Epithelial cell of prostate (primary cell): ENCODE results near the gene IFIT5.
"Not testable (repeated sequence)": the region's sequence is repeated elsewhere in the genome, so short reads cannot be mapped to it uniquely, and the experiment has no call there.

Experiments used
- DNase-seq: peaks from one replicate; pipeline ENCODE4 v3.0.0-alpha.2; 2011; ENCODE audit warnings: low read depth, low spot score
- H3K27ac ChIP-seq: fragments of 450-650 bp; 2 replicates; pipeline ENCODE4 v1.5.1; 2017; ENCODE audit warnings: mild to moderate bottlenecking

Gene IFIT5

GRCh38 chr10:89414146-89414878 is at the start of gene IFIT5:
Gene IFIT5, plus strand, starts transcription at chr10:89414568. Its CDS starts 231 bp downstream, at chr10:89414799.
- no peak for DNase-seq
- H3K27ac ChIP-seq, result peak within 1 kb of the TSS; percentile 47

GRCh38 chr10:89367529-89367928 is 46.8 kb upstream of the IFIT5 start:
- no peak overlapping the region for H3K27ac ChIP-seq
- DNase-seq, result no peak

- no peak for DNase-seq
- no peak overlapping the region for H3K27ac ChIP-seq
Observed at GRCh38 chr10:89368129-89368528, 46.2 kb upstream of the IFIT5 start.

GRCh38 chr10:89369156-89370105 is 44.9 kb upstream of the IFIT5 start:
- no peak for DNase-seq
- H3K27ac ChIP-seq, result no peak overlapping the region

GRCh38 chr10:89371079-89371478 is 43.3 kb upstream of the IFIT5 start:
- no peak for DNase-seq
- H3K27ac ChIP-seq, result no peak overlapping the region

GRCh38 chr10:89371987-89372386 is 42.4 kb upstream of the IFIT5 start:
- no peak overlapping the region for H3K27ac ChIP-seq
- DNase-seq, result no peak

- peak; percentile 87 for DNase-seq
- H3K27ac ChIP-seq, result peak overlapping the region; percentile 46
Observed at GRCh38 chr10:89373916-89374711, 40.3 kb upstream of the IFIT5 start.

GRCh38 chr10:89374713-89375141 is 39.6 kb upstream of the IFIT5 start:
- peak overlapping the region; percentile 46 for H3K27ac ChIP-seq
- DNase-seq, result no peak

- H3K27ac ChIP-seq, result no peak within 1 kb of the TSS
- DNase-seq, result no peak
Observed at GRCh38 chr10:89377705-89378637, 36.4 kb upstream of the IFIT5 start, which contains the start of gene IFIT1B. Gene IFIT1B, plus strand, starts transcription at chr10:89378056. Its CDS starts 80 bp downstream, at chr10:89378136.

GRCh38 chr10:89379103-89379502 is 35.3 kb upstream of the IFIT5 start:
- no peak overlapping the region for H3K27ac ChIP-seq
- no peak for DNase-seq

- DNase-seq, result peak; percentile 43
- H3K27ac ChIP-seq, result no peak overlapping the region
Observed at GRCh38 chr10:89382757-89383156, 31.6 kb upstream of the IFIT5 start.

- H3K27ac ChIP-seq, result no peak overlapping the region
- no peak for DNase-seq
Observed at GRCh38 chr10:89384474-89385340, 29.7 kb upstream of the IFIT5 start.

GRCh38 chr10:89388806-89389205 is 25.6 kb upstream of the IFIT5 start:
- no peak for DNase-seq
- H3K27ac ChIP-seq, result no peak overlapping the region

- no peak overlapping the region for H3K27ac ChIP-seq
- DNase-seq, result no peak
Observed at GRCh38 chr10:89389254-89389653, 25.1 kb upstream of the IFIT5 start.

GRCh38 chr10:89390476-89391225 is 23.7 kb upstream of the IFIT5 start:
- no peak overlapping the region for H3K27ac ChIP-seq

GRCh38 chr10:89391226-89391576 is 23.2 kb upstream of the IFIT5 start:
- not testable (repeated sequence) for H3K27ac ChIP-seq, DNase-seq

More at GRCh38 chr10:89390476-89391225, 23.7 kb upstream of the IFIT5 start:
- DNase-seq, result no peak

- DNase-seq, result peak; percentile 82
- peak within 1 kb of the TSS; percentile 29 for H3K27ac ChIP-seq
Observed at GRCh38 chr10:89391907-89392756, 22.2 kb upstream of the IFIT5 start, which contains the start of gene IFIT1. Gene IFIT1, plus strand, starts transcription at chr10:89392623. Its CDS starts 90 bp downstream, at chr10:89392713.
